ENCODE results near the gene FAF1.

FAF1 gene

GRCh38 chr1:50976111-50976889 lies 16.2 kb upstream of the FAF1 start:
- CTCF ChIA-PET, result interaction anchor here (0.8 to 3.0 kb wide), 3 partner anchors 8 to 102 kb away, joined by 3 to 11 read pairs (median 9); no protein-coding TSS in a partner anchor
- POLR2A ChIA-PET, result interaction anchor here (0.9 kb wide), 1 partner anchor 8 kb away, joined by 9 read pairs; no protein-coding TSS in a partner anchor
- no peak for TF ChIP-seq CTCF (IDR thresholded peaks at IDR 0.05; ENCODE audit: control extremely low read depth, extremely low read depth, low read depth, missing control alignments)
- no peak for DNase-seq (ENCODE audit: extremely low spot score)

- CTCF ChIA-PET, result no interaction called here
- POLR2A ChIA-PET, result no interaction called here
- DNase-seq (ENCODE audit: extremely low spot score), result no peak
- TF ChIP-seq CTCF (IDR thresholded peaks at IDR 0.05; ENCODE audit: control extremely low read depth, extremely low read depth, low read depth, missing control alignments), result no peak
Measured at GRCh38 chr1:50975436-50975835, 15.4 kb upstream of the FAF1 start.

- no peak for DNase-seq (ENCODE audit: extremely low spot score)
- ChIA-PET CTCF (no interaction called here), POLR2A (no interaction called here)
- no peak for TF ChIP-seq CTCF (IDR thresholded peaks at IDR 0.05; ENCODE audit: control extremely low read depth, extremely low read depth, low read depth, missing control alignments)
Measured at GRCh38 chr1:50974618-50974935, 14.5 kb upstream of the FAF1 start.

GRCh38 chr1:50973875-50974617 lies 14.0 kb upstream of the FAF1 start:
- TF ChIP-seq CTCF (IDR thresholded peaks at IDR 0.05; ENCODE audit: control extremely low read depth, extremely low read depth, low read depth, missing control alignments), result no peak
- no peak for DNase-seq (ENCODE audit: extremely low spot score)
- CTCF ChIA-PET, result interaction anchor here (1.7 to 2.3 kb wide), 2 partner anchors 13 to 101 kb away, joined by 6 to 9 read pairs; partner anchors contain the start of gene FAF1
- POLR2A ChIA-PET, result no interaction called here

- no peak for DNase-seq (ENCODE audit: extremely low spot score)
- POLR2A ChIA-PET, result no interaction called here
- no peak for TF ChIP-seq CTCF (IDR thresholded peaks at IDR 0.05; ENCODE audit: control extremely low read depth, extremely low read depth, low read depth, missing control alignments)
- CTCF ChIA-PET, result interaction anchor here (1.3 to 2.3 kb wide), 3 partner anchors 12 to 100 kb away, joined by 4 to 9 read pairs (median 6); partner anchors contain the start of gene FAF1
Measured at GRCh38 chr1:50973255-50973654, 13.2 kb upstream of the FAF1 start.

- POLR2A ChIA-PET, result no interaction called here
- CTCF ChIA-PET, result interaction anchor here (1.3 to 2.3 kb wide), 3 partner anchors 12 to 100 kb away, joined by 4 to 9 read pairs (median 6); partner anchors contain the start of gene FAF1
- DNase-seq (ENCODE audit: extremely low spot score), result no peak
- no peak for TF ChIP-seq CTCF (IDR thresholded peaks at IDR 0.05; ENCODE audit: control extremely low read depth, extremely low read depth, low read depth, missing control alignments)
Measured at GRCh38 chr1:50972766-50973165, 12.7 kb upstream of the FAF1 start.

All from GM10248 (cell line).